PC-9 (cell line): ENCODE measurements around the gene GRHPR. TPM values are rescaled to one million over a fixed set of nuclear protein-coding genes. Genes with fewer than 3 reads are reported as not detected.

Experiments used
- BruUV-seq: library from RNA; stranded (reverse); fragments of 400-500 nt; replicated peaks from 2 replicates; lab custom pipeline; 2021; lab: Mats Ljungman, UMichigan
- CTCF ChIA-PET: fragments of 300-600 bp; sonication (Branson Sonifier 250); formaldehyde crosslinking; loops from one replicate; lab custom pipeline; 2022; ENCODE audit warnings: antibody characterized with exemption; lab: Charles Lee
- POLR2A ChIA-PET: fragments of 300-600 bp; sonication (Branson Sonifier 250); formaldehyde crosslinking; loops from one replicate; lab custom pipeline; 2022; ENCODE audit warnings: antibody characterized with exemption; ENCODE audit not compliant: unreplicated experiment; lab: Charles Lee
- DNase-seq, 2 experiments: peaks; one replicate each; pipeline versions ENCODE4 v3.0.0 to v3.0.0-alpha.2; 2015 to 2022; ENCODE audit warnings: mixed read lengths in 1 of 2
- H2AFZ ChIP-seq: fragments of 200-600 bp; sonication (generic); 2 replicates; pipeline ENCODE4 v1.8.1; 2017; ENCODE audit warnings: antibody characterized with exemption
- H3F3A ChIP-seq: fragments of 200-600 bp; sonication (generic); 2 replicates; pipeline ENCODE4 v1.8.1; 2017; ENCODE audit warnings: antibody characterized with exemption, mild to moderate bottlenecking, low read depth; ENCODE audit not compliant: insufficient read depth
- H3K27ac ChIP-seq: fragments of 200-600 bp; sonication (generic); 2 replicates; pipeline ENCODE4 v1.6.1; 2016; ENCODE audit warnings: mixed run types
- H3K27me3 ChIP-seq: fragments of 200-600 bp; sonication (generic); 2 replicates; pipeline ENCODE4 v1.6.1; 2016; ENCODE audit warnings: low read depth, mixed run types; ENCODE audit not compliant: insufficient read depth
- H3K36me3 ChIP-seq: fragments of 200-600 bp; sonication (generic); 2 replicates; pipeline ENCODE4 v1.6.1; 2016; ENCODE audit warnings: low read depth, mixed run types
- H3K4me1 ChIP-seq: fragments of 200-600 bp; sonication (generic); replicated peaks from 2 replicates; pipeline ENCODE4 v1.6.1; 2016; ENCODE audit warnings: mixed run types; ENCODE audit not compliant: insufficient read depth
- H3K4me2 ChIP-seq: fragments of 200-600 bp; sonication (generic); 2 replicates; pipeline ENCODE4 v1.6.1; 2017; ENCODE audit warnings: mixed run types
- H3K4me3 ChIP-seq: fragments of 200-600 bp; sonication (generic); 2 replicates; pipeline ENCODE4 v1.6.1; 2016; ENCODE audit warnings: mixed run types
- H3K79me2 ChIP-seq: fragments of 200-600 bp; sonication (generic); 2 replicates; pipeline ENCODE4 v1.6.1; 2017; ENCODE audit warnings: low read depth, mixed run types
- H3K9me2 ChIP-seq: fragments of 200-600 bp; sonication (generic); 2 replicates; pipeline ENCODE4 v1.8.1; 2017; ENCODE audit warnings: mild to moderate bottlenecking; ENCODE audit not compliant: insufficient read depth
- H3K9me3 ChIP-seq: fragments of 200-600 bp; sonication (generic); 2 replicates; pipeline ENCODE4 v1.8.1; 2016; ENCODE audit warnings: low read depth; ENCODE audit not compliant: insufficient read depth
- H4K20me1 ChIP-seq: fragments of 200-600 bp; sonication (generic); 2 replicates; pipeline ENCODE4 v1.8.1; 2017; ENCODE audit not compliant: insufficient read depth
- CTCF ChIP-seq: fragments of 200-600 bp; sonication (generic); conservative IDR thresholded peaks from 2 replicates; pipeline ENCODE4 v1.6.1; 2017; ENCODE audit warnings: mixed run types, antibody characterized with exemption, mild to moderate bottlenecking, moderate library complexity
- EZH2 ChIP-seq: fragments of 200-600 bp; sonication (generic); IDR thresholded peaks from 2 replicates; pipeline ENCODE4 v1.8.0; 2017; ENCODE audit warnings: antibody characterized with exemption, low read depth
- intact Hi-C: fragments of 100-400 bp; cut with micrococcal nuclease; formaldehyde crosslinking; loops from one replicate; pipeline ENCODE4 v1.10.0; 2022; ENCODE audit not compliant: unreplicated experiment
- total RNA-seq: library from RNA; stranded (reverse); gene quantifications from 2 replicates; pipeline ENCODE4 v1.2.3, GENCODE V29; 2021

The GRHPR gene
- total RNA-seq, 1 experiment from 2014 or later = 77.2 TPM

GRCh38 chr9:37451628-37452027 lies 29.1 kb downstream of the GRHPR start:
- no TSS peak for BruUV-seq
- Histone ChIP-seq H3K27ac (no peak overlapping the region), H3K4me1 (peaks cover 16% of the 10 kb centered on the region), H3K4me3 (no peak overlapping the region), H2AFZ (no peak overlapping the region), H3F3A (0 out of 2 replicates have a peak, but pooled peaks cover 7% of the 10 kb centered on the region), H3K4me2 (no peak overlapping the region), H3K27me3 (no peaks in the 10 kb centered on the region), H3K9me3 (no peaks in the 10 kb centered on the region), H3K9me2 (no peaks in the 10 kb centered on the region), H4K20me1 (no peaks in the 10 kb centered on the region; the same call in 1 of the 2 replicates), H3K79me2 (peaks cover 53% of the 10 kb centered on the region), H3K36me3 (no peaks in the 10 kb centered on the region)
- no peak for DNase-seq
- intact Hi-C loops = no loop called here
- ChIA-PET CTCF (no interaction called here), POLR2A (no interaction called here)
- TF ChIP-seq CTCF (no peak), EZH2 (no peak)

- Histone ChIP-seq H3K4me1 (peaks cover 16% of the 10 kb centered on the region), H3F3A (0 out of 2 replicates have a peak, but pooled peaks cover 7% of the 10 kb centered on the region), H3K36me3 (no peaks in the 10 kb centered on the region), H3K4me3 (no peak overlapping the region), H3K79me2 (peaks cover 63% of the 10 kb centered on the region), H3K9me2 (no peaks in the 10 kb centered on the region), H4K20me1 (no peaks in the 10 kb centered on the region; the same call in 1 of the 2 replicates), H3K4me2 (no peak overlapping the region), H2AFZ (no peak overlapping the region), H3K9me3 (no peaks in the 10 kb centered on the region), H3K27me3 (no peaks in the 10 kb centered on the region), H3K27ac (no peak overlapping the region)
- ChIA-PET CTCF (interaction anchor here (0.5 kb wide), 1 partner anchor 10 kb away, joined by 9 read pairs; no protein-coding TSS in a partner anchor), POLR2A (no interaction called here)
- TF ChIP-seq EZH2 (no peak), CTCF (no peak)
- no TSS peak for BruUV-seq
- intact Hi-C loops = no loop called here
- DNase-seq = no peak
Measured at GRCh38 chr9:37452611-37453010, 30.1 kb downstream of the GRHPR start.

- Histone ChIP-seq H3K4me2 (peak overlapping the region; percentile 54), H2AFZ (no peak overlapping the region), H3K9me2 (no peaks in the 10 kb centered on the region), H3K27ac (peak overlapping the region; percentile 57), H3K4me3 (no peak overlapping the region), H3F3A (0 out of 2 replicates have a peak, but pooled peaks cover 7% of the 10 kb centered on the region), H4K20me1 (no peaks in the 10 kb centered on the region; the same call in 1 of the 2 replicates), H3K79me2 (peaks cover 69% of the 10 kb centered on the region), H3K36me3 (no peaks in the 10 kb centered on the region), H3K4me1 (peaks cover 16% of the 10 kb centered on the region), H3K27me3 (no peaks in the 10 kb centered on the region), H3K9me3 (no peaks in the 10 kb centered on the region)
- intact Hi-C loops = no loop called here
- BruUV-seq = no TSS peak
- ChIA-PET POLR2A (interaction anchor here (0.6 kb wide), 1 partner anchor 15 kb away, joined by 3 read pairs; no protein-coding TSS in a partner anchor), CTCF (no interaction called here)
- TF ChIP-seq CTCF (no peak), EZH2 (no peak)
- peak in 1 of 2 experiments; percentile 49 for DNase-seq
Measured at GRCh38 chr9:37453827-37454226, 31.3 kb downstream of the GRHPR start.
